Spinal cord (tissue), 10 donors: ENCODE results near the gene TUBGCP4. TPM values are rescaled to one million over a fixed set of nuclear protein-coding genes. Genes with fewer than 3 reads are reported as not detected.

Experiments used
- DNase-seq, 6 donors: peaks; one replicate each; pipeline versions ENCODE4 v3.0.0 to v3.0.0-alpha.2; 2013 to 2015; ENCODE audit warnings: low spot score in 6 of 6, low read depth in 4 of 6
- H3K27ac ChIP-seq: one replicate; pipeline ENCODE4 v1.5.1; 2013; ENCODE audit warnings: low read depth, low read length, control low read depth
- H3K27me3 ChIP-seq: one replicate; pipeline ENCODE4 v1.6.1; 2013; ENCODE audit warnings: low read length; ENCODE audit not compliant: control insufficient read depth, insufficient read depth
- H3K36me3 ChIP-seq: one replicate; pipeline ENCODE4 v1.6.1; 2013; ENCODE audit warnings: low read length; ENCODE audit not compliant: control insufficient read depth, insufficient read depth
- H3K4me1 ChIP-seq: one replicate; pipeline ENCODE4 v1.6.1; 2013; ENCODE audit warnings: low read length; ENCODE audit not compliant: control insufficient read depth, insufficient read depth
- H3K4me3 ChIP-seq: one replicate; pipeline ENCODE4 v1.5.1; 2013; ENCODE audit warnings: low read depth, low read length, control low read depth
- H3K9me3 ChIP-seq: one replicate; pipeline ENCODE4 v1.6.1; 2013; ENCODE audit warnings: low read length; ENCODE audit not compliant: control insufficient read depth, insufficient read depth
- WGBS: methylation state at CpG from one replicate; pipeline ENCODE4 v1.1.5; 2013; ENCODE audit warnings: missing lambda C conversion rate; ENCODE audit not compliant: insufficient coverage; 5-methylcytosine and 5-hydroxymethylcytosine counted together
- polyA plus RNA-seq, 2 donors: library from polyadenylated mRNA; unstranded; fragments of 120-200 nt; gene quantifications; one replicate each; pipeline ENCODE4 v1.2.1, GENCODE V29; 2013; ENCODE audit not compliant: insufficient read length in 2 of 2
- total RNA-seq, 2 donors: library from RNA; depleted of rRNA in 1 of 2; stranded (reverse); fragments of 120-200 nt in 1 of 2; fragments of >200 nt in 1 of 2; gene quantifications; one replicate each; pipeline versions ENCODE4 v1.2.3 to v1.2.4, GENCODE V29; 2013 to 2014
- donor health status: healthy.

Gene TUBGCP4
- total and polyA plus RNA-seq, 4 donors = 12.6 to 28.9 (median 22.7) TPM

- no peak for DNase-seq
- Histone ChIP-seq H3K4me3 (no peak overlapping the region), H3K4me1 (no peaks in the 10 kb centered on the region), H3K27ac (no peak overlapping the region), H3K36me3 (peaks cover 7% of the 10 kb centered on the region), H3K27me3 (no peaks in the 10 kb centered on the region), H3K9me3 (no peaks in the 10 kb centered on the region)
- 100% methylated on average over 1 of the region's 2 CpGs for WGBS
Measured at GRCh38 chr15:43352693-43353382, 18.1 kb upstream of the TUBGCP4 start.

- WGBS = 96% methylated on average over 4 of the region's 4 CpGs
- peaks cover 31% of the 10 kb centered on the region for H3K36me3 ChIP-seq
- no peak overlapping the region for H3K4me3 ChIP-seq
- peaks cover 13% of the 10 kb centered on the region for H3K9me3 ChIP-seq
- H3K4me1 ChIP-seq = no peaks in the 10 kb centered on the region
- no peaks in the 10 kb centered on the region for H3K27me3 ChIP-seq
- H3K27ac ChIP-seq = no peak overlapping the region
- DNase-seq = no peak
Measured at GRCh38 chr15:43360821-43361220, 10.1 kb upstream of the TUBGCP4 start.

- H3K4me1 ChIP-seq = no peaks in the 10 kb centered on the region
- 100% methylated on average over 2 of the region's 7 CpGs for WGBS
- H3K36me3 ChIP-seq = peaks cover 37% of the 10 kb centered on the region
- peaks cover 13% of the 10 kb centered on the region for H3K9me3 ChIP-seq
- H3K27me3 ChIP-seq = no peaks in the 10 kb centered on the region
- DNase-seq = no peak
- H3K27ac ChIP-seq = no peak overlapping the region
- no peak overlapping the region for H3K4me3 ChIP-seq
Measured at GRCh38 chr15:43361313-43361903, 9.5 kb upstream of the TUBGCP4 start.

- Histone ChIP-seq H3K36me3 (peaks cover 17% of the 10 kb centered on the region), H3K27me3 (no peaks in the 10 kb centered on the region), H3K4me3 (peak overlapping the region; percentile 89), H3K4me1 (peaks cover 17% of the 10 kb centered on the region), H3K9me3 (no peaks in the 10 kb centered on the region), H3K27ac (peak overlapping the region; percentile 11)
- 0% methylated on average over 43 of the region's 45 CpGs for WGBS
- peak in 4 of 6 donors; percentile 14 to 54 (median 38) for DNase-seq
Measured at GRCh38 chr15:43370310-43370974, 459 bp upstream of the TUBGCP4 start.

- H3K36me3 ChIP-seq = peaks cover 17% of the 10 kb centered on the region
- DNase-seq = peak in 2 of 6 donors; percentile 18 to 37
- H3K27me3 ChIP-seq = no peaks in the 10 kb centered on the region
- 75% methylated on average over 11 of the region's 13 CpGs for WGBS
- no peaks in the 10 kb centered on the region for H3K9me3 ChIP-seq
- no peak overlapping the region for H3K27ac ChIP-seq
- no peak overlapping the region for H3K4me3 ChIP-seq
- H3K4me1 ChIP-seq = peaks cover 4% of the 10 kb centered on the region
Measured at GRCh38 chr15:43376017-43376705, 5.3 kb downstream of the TUBGCP4 start.

GRCh38 chr15:43378601-43379000, 7.7 kb downstream of the TUBGCP4 start:
- no peak for DNase-seq
- peaks cover 31% of the 10 kb centered on the region for H3K36me3 ChIP-seq
- no peaks in the 10 kb centered on the region for H3K9me3 ChIP-seq
- H3K27me3 ChIP-seq = no peaks in the 10 kb centered on the region
- H3K27ac ChIP-seq = no peak overlapping the region
- no peak overlapping the region for H3K4me3 ChIP-seq
- H3K4me1 ChIP-seq = no peaks in the 10 kb centered on the region

- H3K27ac ChIP-seq = no peak overlapping the region
- no peaks in the 10 kb centered on the region for H3K4me1 ChIP-seq
- WGBS = 100% methylated on average over 1 of the region's 4 CpGs
- no peak overlapping the region for H3K4me3 ChIP-seq
- H3K27me3 ChIP-seq = no peaks in the 10 kb centered on the region
- peaks cover 41% of the 10 kb centered on the region for H3K36me3 ChIP-seq
- no peak for DNase-seq
- no peaks in the 10 kb centered on the region for H3K9me3 ChIP-seq
Measured at GRCh38 chr15:43382310-43382709, 11.4 kb downstream of the TUBGCP4 start.

- Histone ChIP-seq H3K36me3 (peaks cover 47% of the 10 kb centered on the region), H3K4me3 (no peak overlapping the region), H3K4me1 (no peaks in the 10 kb centered on the region), H3K27ac (no peak overlapping the region), H3K27me3 (no peaks in the 10 kb centered on the region), H3K9me3 (no peaks in the 10 kb centered on the region)
- DNase-seq = no peak
- WGBS = 100% methylated on average over 2 of the region's 2 CpGs
Measured at GRCh38 chr15:43383070-43383469, 12.2 kb downstream of the TUBGCP4 start.

GRCh38 chr15:43390723-43391122, 19.8 kb downstream of the TUBGCP4 start:
- no peaks in the 10 kb centered on the region for H3K4me1 ChIP-seq
- no peak overlapping the region for H3K4me3 ChIP-seq
- peaks cover 17% of the 10 kb centered on the region for H3K36me3 ChIP-seq
- WGBS = 94% methylated on average over 7 of the region's 8 CpGs
- no peak for DNase-seq
- H3K9me3 ChIP-seq = no peaks in the 10 kb centered on the region
- H3K27ac ChIP-seq = no peak overlapping the region
- H3K27me3 ChIP-seq = no peaks in the 10 kb centered on the region
